ENCODE measurements around the gene TRHDE.

The TRHDE gene

GRCh38 chr12:72465155-72465554 lies 193.0 kb downstream of the TRHDE start:
- no peak for TF ChIP-seq CTCF (IDR thresholded peaks at IDR 0.05; ENCODE audit: borderline replicate concordance, insufficient read depth, low read depth, low read length)
- no peak overlapping the region for H3K4me3 ChIP-seq (ENCODE audit: low read depth, low read length)

GRCh38 chr12:72465940-72466630 lies 193.9 kb downstream of the TRHDE start:
- H3K4me3 ChIP-seq (ENCODE audit: low read depth, low read length): no peak overlapping the region
- TF ChIP-seq CTCF (IDR thresholded peaks at IDR 0.05; ENCODE audit: borderline replicate concordance, insufficient read depth, low read depth, low read length): no peak

GRCh38 chr12:72467985-72468384 lies 195.8 kb downstream of the TRHDE start:
- no peak overlapping the region for H3K4me3 ChIP-seq (ENCODE audit: low read depth, low read length)
- no peak for TF ChIP-seq CTCF (IDR thresholded peaks at IDR 0.05; ENCODE audit: borderline replicate concordance, insufficient read depth, low read depth, low read length)

GRCh38 chr12:72468505-72468904 lies 196.3 kb downstream of the TRHDE start:
- TF ChIP-seq CTCF (IDR thresholded peaks at IDR 0.05; ENCODE audit: borderline replicate concordance, insufficient read depth, low read depth, low read length): no peak
- no peak overlapping the region for H3K4me3 ChIP-seq (ENCODE audit: low read depth, low read length)

GRCh38 chr12:72471806-72472205 lies 199.6 kb downstream of the TRHDE start:
- no peak overlapping the region for H3K4me3 ChIP-seq (ENCODE audit: low read depth, low read length)
- TF ChIP-seq CTCF (IDR thresholded peaks at IDR 0.05; ENCODE audit: borderline replicate concordance, insufficient read depth, low read depth, low read length): no peak

- no peak for TF ChIP-seq CTCF (IDR thresholded peaks at IDR 0.05; ENCODE audit: borderline replicate concordance, insufficient read depth, low read depth, low read length)
These were observed 200.2 kb downstream of the TRHDE start for GRCh38 chr12:72472350-72472749.

GRCh38 chr12:72476301-72476700 lies 204.1 kb downstream of the TRHDE start:
- no peak overlapping the region for H3K4me3 ChIP-seq (ENCODE audit: low read depth, low read length)
- TF ChIP-seq CTCF (IDR thresholded peaks at IDR 0.05; ENCODE audit: borderline replicate concordance, insufficient read depth, low read depth, low read length): no peak

More at GRCh38 chr12:72472350-72472749, 200.2 kb downstream of the TRHDE start:
- no peak overlapping the region for H3K4me3 ChIP-seq (ENCODE audit: low read depth, low read length)

All from GM12875 (cell line).